ENCODE data around the gene MICAL2. TPM values are rescaled to one million over a fixed set of nuclear protein-coding genes. Genes with fewer than 3 reads are reported as not detected.

Gene MICAL2
- total RNA-seq, 1 experiment from 2014 or later = 37.4 TPM

DNA sequence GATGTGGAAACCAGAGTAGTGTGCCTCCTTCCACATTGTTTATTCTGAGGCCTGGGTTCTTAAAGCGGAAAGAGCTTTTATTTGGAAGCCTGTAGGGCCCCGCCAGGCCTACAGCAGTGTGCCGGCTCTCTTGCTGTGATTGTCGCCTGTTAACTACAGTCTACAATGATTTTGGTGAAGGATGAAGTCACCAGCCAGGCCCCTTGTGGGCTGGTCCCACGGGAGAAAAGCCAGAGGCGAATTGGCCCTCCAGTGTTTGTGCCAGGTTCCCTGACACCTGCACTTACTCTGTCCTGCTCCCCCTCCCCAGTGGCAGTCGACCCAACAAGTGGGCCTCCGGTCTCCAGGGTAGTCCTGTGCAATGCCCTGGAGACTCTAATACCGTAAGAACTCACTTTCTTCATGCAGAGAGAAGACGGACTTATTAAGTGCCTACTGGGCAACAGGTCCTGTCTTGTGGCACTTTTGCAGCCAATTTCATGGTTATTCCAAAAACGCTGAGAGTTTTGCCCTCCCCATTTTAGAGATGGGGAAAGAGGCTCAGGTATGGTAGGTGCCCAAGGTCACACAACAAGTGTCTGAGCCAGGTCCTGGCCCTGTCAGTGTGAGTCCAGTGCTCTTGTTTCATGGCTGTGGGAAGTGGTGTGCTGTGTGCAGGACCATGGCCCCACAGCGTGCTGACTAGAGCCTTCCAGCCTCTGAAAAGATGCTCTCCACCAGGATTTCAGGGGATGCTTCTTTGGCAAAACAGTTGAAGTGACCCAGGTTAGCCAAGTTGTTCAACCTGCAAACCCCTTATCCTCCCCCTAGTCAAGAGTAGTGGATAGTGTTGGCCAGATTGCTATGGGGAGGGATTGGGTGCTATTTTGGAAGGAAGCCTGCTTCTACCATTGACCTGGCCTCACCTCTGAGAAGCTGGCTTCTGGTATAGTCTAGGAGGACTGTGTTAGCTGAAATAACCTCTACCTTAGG lies 1.4 kb downstream of the MICAL2 start:
- Histone ChIP-seq H3K4me3 (replicated peaks in 1 of 2; ENCODE audit: low read depth in 1 of 2, low read length in 2 of 2) (peak overlapping the region; percentile 52 to 75), H3K9ac (ENCODE audit: low read length) (0 out of 2 replicates have a peak overlapping the region, but pooled peaks have one; percentile 72), H4K20me1 (ENCODE audit: insufficient read depth) (no peaks in the 10 kb centered on the region), H3K9me3 (ENCODE audit: control insufficient read depth in 1 of 2, insufficient read depth in 1 of 2, low read depth in 1 of 2, low read length in 2 of 2) (no peaks in the 10 kb centered on the region), H3K27me3 (ENCODE audit: insufficient read depth, low read length) (no peaks in the 10 kb centered on the region), H3K4me1 (ENCODE audit: control insufficient read depth in 1 of 2, insufficient read depth in 2 of 2, low read length in 2 of 2) (peaks cover 12 to 24% of the 10 kb centered on the region in 2 experiments), H3K9me2 (ENCODE audit: insufficient read depth) (no peaks in the 10 kb centered on the region), H3K79me2 (ENCODE audit: insufficient read depth, low read length) (peaks cover 13% of the 10 kb centered on the region; the same call in 1 of the 2 replicates), H2AFZ (ENCODE audit: low read depth, low read length, poor library complexity, severe bottlenecking) (no peak overlapping the region), H3K4me2 (ENCODE audit: low read length) (peak overlapping the region; percentile 95), H3K36me3 (ENCODE audit: control insufficient read depth in 1 of 2, insufficient read depth in 2 of 2, low read length in 2 of 2) (no peaks in the 10 kb centered on the region), H3K27ac (ENCODE audit: low read depth, low read length) (no peak overlapping the region)
- CTCF ChIA-PET = no interaction called here
- RAD21 ChIA-PET (ENCODE audit: low non-redundant PET in 1 of 2, low total read pairs in 2 of 2, uncharacterized antibody in 2 of 2, unreplicated experiment in 2 of 2) = no interaction called here
- no TSS peak for BruUV-seq (replicated peaks)
- DNase-seq (ENCODE audit: low read depth, low spot score) (no peak), ATAC-seq (no peak)
- TF ChIP-seq EZH2 (IDR thresholded peaks at IDR 0.05) (no peak), EZH2phosphoT487 (IDR thresholded peaks at IDR 0.05; ENCODE audit: borderline replicate concordance) (no peak), CBX3 (IDR thresholded peaks at IDR 0.05; ENCODE audit: low read depth) (no peak), ZNF274 (IDR thresholded peaks at IDR 0.05; ENCODE audit: low read depth, low read length) (no peak)
- intact Hi-C loops (cut with micrococcal nuclease) = no loop called here
- POLR2A ChIA-PET = no interaction called here

DNA sequence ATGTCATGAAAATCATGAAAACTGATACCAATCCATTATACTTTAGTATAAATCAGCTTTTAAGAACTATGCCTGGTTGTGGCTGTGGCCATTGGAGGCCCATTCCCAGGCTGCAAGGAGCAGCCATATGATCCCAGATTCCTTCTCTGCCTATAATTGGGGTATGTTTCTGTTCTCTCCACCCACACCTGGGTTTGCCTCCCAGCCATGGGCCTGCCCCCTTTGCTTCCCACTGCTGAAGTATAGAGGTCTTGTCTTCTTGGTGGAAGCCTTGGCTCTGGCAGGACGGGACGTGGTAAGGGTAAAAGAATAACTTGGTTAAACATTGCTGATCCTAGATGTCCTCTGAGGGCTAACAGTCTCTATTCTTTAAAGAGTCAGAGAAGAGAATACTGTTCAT lies 2.4 kb downstream of the MICAL2 start:
- no TSS peak for BruUV-seq (replicated peaks)

More for the DNA sequence above, 2.4 kb downstream of the MICAL2 start:
- Histone ChIP-seq H3K36me3 (ENCODE audit: control insufficient read depth in 1 of 2, insufficient read depth in 2 of 2, low read length in 2 of 2) (no peaks in the 10 kb centered on the region), H3K27ac (ENCODE audit: low read depth, low read length) (no peak overlapping the region), H3K4me1 (ENCODE audit: control insufficient read depth in 1 of 2, insufficient read depth in 2 of 2, low read length in 2 of 2) (peaks cover 12 to 24% of the 10 kb centered on the region in 2 experiments), H3K9me3 (ENCODE audit: control insufficient read depth in 1 of 2, insufficient read depth in 1 of 2, low read depth in 1 of 2, low read length in 2 of 2) (no peaks in the 10 kb centered on the region), H2AFZ (ENCODE audit: low read depth, low read length, poor library complexity, severe bottlenecking) (no peak overlapping the region), H3K79me2 (ENCODE audit: insufficient read depth, low read length) (peaks cover 13% of the 10 kb centered on the region; the same call in 1 of the 2 replicates), H3K4me3 (replicated peaks in 1 of 2; ENCODE audit: low read depth in 1 of 2, low read length in 2 of 2) (no peak overlapping the region), H4K20me1 (ENCODE audit: insufficient read depth) (no peaks in the 10 kb centered on the region), H3K9ac (ENCODE audit: low read length) (no peak overlapping the region), H3K9me2 (ENCODE audit: insufficient read depth) (no peaks in the 10 kb centered on the region), H3K4me2 (ENCODE audit: low read length) (no peak overlapping the region), H3K27me3 (ENCODE audit: insufficient read depth, low read length) (no peaks in the 10 kb centered on the region)
- CTCF ChIA-PET = no interaction called here
- POLR2A ChIA-PET = no interaction called here
- DNase-seq (ENCODE audit: low read depth, low spot score) (no peak), ATAC-seq (no peak)
- RAD21 ChIA-PET (ENCODE audit: low non-redundant PET in 1 of 2, low total read pairs in 2 of 2, uncharacterized antibody in 2 of 2, unreplicated experiment in 2 of 2) = no interaction called here
- intact Hi-C loops (cut with micrococcal nuclease) = no loop called here
- TF ChIP-seq SRF (IDR thresholded peaks at IDR 0.05; ENCODE audit: low read depth) = no peak
- no peak for TF ChIP-seq POLR2AphosphoS5 (IDR thresholded peaks at IDR 0.05; ENCODE audit: low read depth, low read length)
- TF ChIP-seq EZH2phosphoT487 (IDR thresholded peaks at IDR 0.05; ENCODE audit: borderline replicate concordance) = no peak
- no peak for TF ChIP-seq JUND (IDR thresholded peaks at IDR 0.05)
- no peak for TF ChIP-seq ZNF274 (IDR thresholded peaks at IDR 0.05; ENCODE audit: low read depth, low read length)
- TF ChIP-seq ELF1 (IDR thresholded peaks at IDR 0.05; ENCODE audit: borderline replicate concordance, low read depth) = no peak
- TF ChIP-seq POLR2A (IDR thresholded peaks at IDR 0.05; ENCODE audit: borderline replicate concordance, extremely low read depth, insufficient read depth, insufficient read length) = no peak
- TF ChIP-seq, protein P1, sequence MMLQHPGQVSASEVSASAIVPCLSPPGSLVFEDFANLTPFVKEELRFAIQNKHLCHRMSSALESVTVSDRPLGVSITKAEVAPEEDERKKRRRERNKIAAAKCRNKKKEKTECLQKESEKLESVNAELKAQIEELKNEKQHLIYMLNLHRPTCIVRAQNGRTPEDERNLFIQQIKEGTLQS (IDR thresholded peaks at IDR 0.05) = no peak
- TF ChIP-seq, protein P2, sequence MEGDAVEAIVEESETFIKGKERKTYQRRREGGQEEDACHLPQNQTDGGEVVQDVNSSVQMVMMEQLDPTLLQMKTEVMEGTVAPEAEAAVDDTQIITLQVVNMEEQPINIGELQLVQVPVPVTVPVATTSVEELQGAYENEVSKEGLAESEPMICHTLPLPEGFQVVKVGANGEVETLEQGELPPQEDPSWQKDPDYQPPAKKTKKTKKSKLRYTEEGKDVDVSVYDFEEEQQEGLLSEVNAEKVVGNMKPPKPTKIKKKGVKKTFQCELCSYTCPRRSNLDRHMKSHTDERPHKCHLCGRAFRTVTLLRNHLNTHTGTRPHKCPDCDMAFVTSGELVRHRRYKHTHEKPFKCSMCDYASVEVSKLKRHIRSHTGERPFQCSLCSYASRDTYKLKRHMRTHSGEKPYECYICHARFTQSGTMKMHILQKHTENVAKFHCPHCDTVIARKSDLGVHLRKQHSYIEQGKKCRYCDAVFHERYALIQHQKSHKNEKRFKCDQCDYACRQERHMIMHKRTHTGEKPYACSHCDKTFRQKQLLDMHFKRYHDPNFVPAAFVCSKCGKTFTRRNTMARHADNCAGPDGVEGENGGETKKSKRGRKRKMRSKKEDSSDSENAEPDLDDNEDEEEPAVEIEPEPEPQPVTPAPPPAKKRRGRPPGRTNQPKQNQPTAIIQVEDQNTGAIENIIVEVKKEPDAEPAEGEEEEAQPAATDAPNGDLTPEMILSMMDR (IDR thresholded peaks at IDR 0.05 in 2 of 3, conservative IDR thresholded peaks at IDR 0.05 in 1 of 3; ENCODE audit: borderline replicate concordance in 1 of 3, insufficient read depth in 1 of 3, low read depth in 2 of 3, low read length in 2 of 3) = no peak
- TF ChIP-seq RAD21 (IDR thresholded peaks at IDR 0.05; ENCODE audit: low read depth) = no peak

Data from HCT116 (cell line).